Thyroid gland (tissue), 4 donors: ENCODE data around the gene QPRT. TPM values are rescaled to one million over a fixed set of nuclear protein-coding genes. Genes with fewer than 3 reads are reported as not detected.

Experiments used
- DNase-seq, 2 donors: peaks; one replicate each; pipeline ENCODE4 v3.0.0-alpha.2; 2019
- H3K27ac ChIP-seq, 3 donors: fragments of 200-600 bp; sonication (generic); 1 replicate in 2 of 3; 2 replicates in 1 of 3; pipeline ENCODE4 v1.5.1; 2016 to 2019; ENCODE audit warnings: mild to moderate bottlenecking in 1 of 3, moderate library complexity in 1 of 3
- H3K27me3 ChIP-seq: fragments of 200-600 bp; sonication (generic); one replicate; pipeline ENCODE4 v1.5.1; 2019
- H3K36me3 ChIP-seq, 2 donors: fragments of 200-600 bp; sonication (generic); one replicate each; pipeline ENCODE4 v1.5.1; 2016 to 2019
- H3K4me1 ChIP-seq, 2 donors: fragments of 200-600 bp; sonication (generic); one replicate each; pipeline ENCODE4 v1.5.1; 2017 to 2019
- H3K4me3 ChIP-seq, 3 donors: fragments of 200-600 bp; sonication (generic); replicated peaks in 1 of 3; 1 replicate in 2 of 3; 2 replicates in 1 of 3; pipeline ENCODE4 v1.5.1; 2016; ENCODE audit warnings: mild to moderate bottlenecking in 1 of 3
- H3K9me3 ChIP-seq: fragments of 200-600 bp; sonication (generic); one replicate; pipeline ENCODE4 v1.5.1; 2017
- POLR2A ChIP-seq, 2 donors: fragments of 450-650 bp; IDR thresholded peaks; one replicate each; pipeline ENCODE4 v1.6.1; 2017; ENCODE audit warnings: antibody characterized with exemption in 2 of 2, mild to moderate bottlenecking in 2 of 2, moderate library complexity in 1 of 2
- WGBS, 2 donors: methylation state at CpG; one replicate each; pipeline ENCODE4 v1.1.5; 2017; 5-methylcytosine and 5-hydroxymethylcytosine counted together
- intact Hi-C: fragments of 100-400 bp; cut with DNase I; formaldehyde crosslinking; loops from one replicate; pipeline ENCODE4 v1.15.1; 2023
- total RNA-seq, 4 donors: library from RNA; depleted of rRNA; stranded (reverse); fragments of >200 nt; gene quantifications; one replicate each; pipeline ENCODE4 v1.2.3, GENCODE V29; 2016
- TF ChIP-seq, protein P1 (sequence below), 6 experiments: fragments of 200-600 bp in 3 of 6; fragments of 450-650 bp in 3 of 6; sonication (generic) in 3 of 6; IDR thresholded peaks; one replicate each; pipeline ENCODE4 v1.5.1; 2016 to 2019; ENCODE audit warnings: antibody characterized with exemption in 6 of 6, mild to moderate bottlenecking in 2 of 6, inconsistent platforms in 1 of 6, moderate library complexity in 1 of 6

The QPRT gene
- total RNA-seq, 4 donors from 2014 or later, result 1.7 to 5.6 (median 3.0) TPM

DNA sequence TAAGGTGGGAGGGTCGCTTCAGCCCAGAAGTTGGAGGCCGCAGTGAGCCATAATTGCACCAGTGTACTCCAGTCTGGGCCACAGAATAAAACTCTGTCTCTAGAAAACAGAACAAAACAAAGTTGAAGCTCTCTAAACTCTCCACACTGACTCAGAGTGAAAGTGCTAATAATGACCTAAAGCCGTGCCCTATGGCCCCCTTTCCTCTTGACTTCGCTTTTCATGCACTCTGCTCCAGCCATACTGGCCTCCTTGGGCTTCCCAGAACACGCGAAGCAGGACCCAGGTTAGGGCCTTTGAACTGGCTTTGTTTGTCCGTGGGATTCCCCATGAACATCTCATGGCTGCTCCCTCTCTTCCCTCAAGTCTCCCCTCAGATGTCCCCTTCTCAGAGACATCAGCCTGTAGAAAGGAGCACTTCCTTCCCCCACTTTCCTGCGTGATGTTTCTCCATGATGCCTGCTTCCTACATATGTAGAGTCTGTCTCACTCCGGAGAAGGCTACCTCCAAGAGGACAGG lies 34.6 kb upstream of the QPRT start:
- no peak for DNase-seq
- Histone ChIP-seq H3K4me1 (no peaks in the 10 kb centered on the region), H3K9me3 (no peaks in the 10 kb centered on the region), H3K36me3 (no peaks in the 10 kb centered on the region), H3K27ac (no peak overlapping the region), H3K27me3 (no peaks in the 10 kb centered on the region), H3K4me3 (no peak overlapping the region)
- TF ChIP-seq POLR2A (IDR thresholded peaks at IDR 0.05), result no peak
- TF ChIP-seq, protein P1, sequence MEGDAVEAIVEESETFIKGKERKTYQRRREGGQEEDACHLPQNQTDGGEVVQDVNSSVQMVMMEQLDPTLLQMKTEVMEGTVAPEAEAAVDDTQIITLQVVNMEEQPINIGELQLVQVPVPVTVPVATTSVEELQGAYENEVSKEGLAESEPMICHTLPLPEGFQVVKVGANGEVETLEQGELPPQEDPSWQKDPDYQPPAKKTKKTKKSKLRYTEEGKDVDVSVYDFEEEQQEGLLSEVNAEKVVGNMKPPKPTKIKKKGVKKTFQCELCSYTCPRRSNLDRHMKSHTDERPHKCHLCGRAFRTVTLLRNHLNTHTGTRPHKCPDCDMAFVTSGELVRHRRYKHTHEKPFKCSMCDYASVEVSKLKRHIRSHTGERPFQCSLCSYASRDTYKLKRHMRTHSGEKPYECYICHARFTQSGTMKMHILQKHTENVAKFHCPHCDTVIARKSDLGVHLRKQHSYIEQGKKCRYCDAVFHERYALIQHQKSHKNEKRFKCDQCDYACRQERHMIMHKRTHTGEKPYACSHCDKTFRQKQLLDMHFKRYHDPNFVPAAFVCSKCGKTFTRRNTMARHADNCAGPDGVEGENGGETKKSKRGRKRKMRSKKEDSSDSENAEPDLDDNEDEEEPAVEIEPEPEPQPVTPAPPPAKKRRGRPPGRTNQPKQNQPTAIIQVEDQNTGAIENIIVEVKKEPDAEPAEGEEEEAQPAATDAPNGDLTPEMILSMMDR (IDR thresholded peaks at IDR 0.05), result no peak
- intact Hi-C loops, result no loop called here
- 79 to 90% methylated on average over 9 of the region's 9 CpGs for WGBS, 2 donors

- WGBS, 2 donors, result 92% methylated on average over 4 of the region's 4 CpGs
- Histone ChIP-seq H3K36me3 (no peaks in the 10 kb centered on the region), H3K4me1 (no peaks in the 10 kb centered on the region), H3K4me3 (no peak overlapping the region), H3K27ac (no peak overlapping the region), H3K27me3 (no peaks in the 10 kb centered on the region), H3K9me3 (no peaks in the 10 kb centered on the region)
- TF ChIP-seq, protein P1 (IDR thresholded peaks at IDR 0.05), result no peak
- no peak for TF ChIP-seq POLR2A (IDR thresholded peaks at IDR 0.05)
- DNase-seq, result no peak
- intact Hi-C loops, result no loop called here
These were observed 33.8 kb upstream of the QPRT start for GRCh38 chr16:29644973-29645693.

DNA sequence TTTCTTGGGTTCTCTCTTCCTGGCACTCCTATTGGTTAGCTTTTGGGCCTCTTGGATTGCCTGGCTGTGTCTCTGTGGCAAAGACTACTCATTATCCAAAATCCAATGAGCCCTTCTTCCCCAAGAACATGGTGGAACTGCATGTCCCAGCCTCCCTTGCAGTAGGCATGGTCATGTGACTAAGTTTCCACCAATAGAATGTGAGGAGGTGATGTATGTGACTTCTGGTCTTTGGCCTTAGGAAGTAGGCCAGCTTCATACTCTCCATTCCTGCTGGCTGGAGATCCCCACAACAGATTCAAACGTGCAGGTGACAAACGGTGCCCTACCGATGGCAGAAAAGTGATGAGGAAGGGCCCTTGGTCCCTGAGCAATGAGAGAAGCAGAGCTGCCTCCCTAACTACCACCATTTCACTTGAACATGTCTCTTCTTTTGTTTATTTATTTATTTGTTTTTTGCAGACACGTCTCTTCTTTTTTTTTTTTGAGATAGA lies 33.2 kb upstream of the QPRT start:
- H3K36me3 ChIP-seq, result no peaks in the 10 kb centered on the region
- H3K9me3 ChIP-seq, result no peaks in the 10 kb centered on the region
- no peaks in the 10 kb centered on the region for H3K27me3 ChIP-seq
- no peak overlapping the region for H3K27ac ChIP-seq
- intact Hi-C loops, result no loop called here
- no peaks in the 10 kb centered on the region for H3K4me1 ChIP-seq
- DNase-seq, result no peak
- TF ChIP-seq POLR2A (IDR thresholded peaks at IDR 0.05), result no peak
- TF ChIP-seq, protein P1 (IDR thresholded peaks at IDR 0.05), result no peak
- no peak overlapping the region for H3K4me3 ChIP-seq
- 65 to 80% methylated on average over 4 of the region's 4 CpGs for WGBS, 2 donors

DNA sequence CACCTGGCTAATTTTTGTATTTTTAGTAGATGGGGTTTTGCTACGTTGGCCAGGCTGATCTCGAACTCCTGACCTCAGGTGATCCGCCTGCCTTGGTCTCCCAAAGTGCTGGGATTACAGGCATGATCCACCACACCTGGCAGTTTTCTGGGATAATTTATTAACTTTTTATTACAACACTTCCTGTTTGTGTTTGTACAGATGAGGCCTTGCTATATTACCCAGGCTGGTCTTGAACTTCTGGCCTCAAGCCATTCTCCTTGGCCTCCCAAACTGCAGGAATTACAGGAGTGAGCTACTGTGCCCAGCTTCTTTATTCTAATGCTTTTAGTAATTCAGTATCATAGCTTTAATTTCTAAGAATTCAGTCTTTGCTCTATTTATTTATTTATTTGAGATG lies 32.0 kb upstream of the QPRT start:
- Histone ChIP-seq H3K4me1 (no peaks in the 10 kb centered on the region), H3K9me3 (no peaks in the 10 kb centered on the region), H3K27me3 (no peaks in the 10 kb centered on the region), H3K27ac (no peak overlapping the region), H3K4me3 (no peak overlapping the region), H3K36me3 (no peaks in the 10 kb centered on the region)
- no peak for TF ChIP-seq POLR2A (IDR thresholded peaks at IDR 0.05)
- TF ChIP-seq, protein P1 (IDR thresholded peaks at IDR 0.05), result no peak
- WGBS, 2 donors, result 86 to 94% methylated on average over 3 of the region's 3 CpGs
- no peak for DNase-seq
- intact Hi-C loops, result no loop called here
